ENCODE results near the gene TAB3.
"Not testable (repeated sequence)": the region's sequence is repeated elsewhere in the genome, so short reads cannot be mapped to it uniquely, and the experiment has no call there.

The TAB3 gene

GRCh38 chrX:30816079-30816478, 73.0 kb downstream of the TAB3 start:
- DNase-seq (ENCODE audit: low spot score): no peak

GRCh38 chrX:30814978-30815377, 74.1 kb downstream of the TAB3 start:
- DNase-seq (ENCODE audit: low spot score): no peak

GRCh38 chrX:30812326-30812725, 76.7 kb downstream of the TAB3 start:
- DNase-seq (ENCODE audit: low spot score): no peak

- no peak for DNase-seq (ENCODE audit: low spot score)
Measured at GRCh38 chrX:30806187-30806728, 82.8 kb downstream of the TAB3 start.

DNA sequence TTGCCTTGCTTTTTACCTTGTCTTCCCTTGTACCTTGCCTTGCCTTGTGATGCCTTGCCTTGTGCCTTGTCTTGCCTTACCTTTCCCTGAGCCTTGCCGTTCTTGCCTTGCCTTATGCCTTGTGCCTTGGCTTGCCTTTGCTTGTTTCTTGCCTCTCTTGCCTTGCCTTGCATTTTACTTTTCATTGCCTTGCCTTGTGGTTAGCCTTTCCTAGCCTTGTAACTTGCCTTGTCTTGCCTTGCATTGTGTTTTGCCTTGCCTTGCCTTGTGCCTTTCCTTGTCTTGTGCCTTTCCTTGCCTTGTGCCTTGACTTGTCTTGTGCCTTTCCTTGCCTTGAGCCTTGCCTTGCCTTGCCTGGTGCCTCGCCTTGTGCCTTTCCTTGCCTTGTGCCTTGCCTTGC, 84.6 kb downstream of the TAB3 start:
- DNase-seq (ENCODE audit: low spot score): no peak

DNA sequence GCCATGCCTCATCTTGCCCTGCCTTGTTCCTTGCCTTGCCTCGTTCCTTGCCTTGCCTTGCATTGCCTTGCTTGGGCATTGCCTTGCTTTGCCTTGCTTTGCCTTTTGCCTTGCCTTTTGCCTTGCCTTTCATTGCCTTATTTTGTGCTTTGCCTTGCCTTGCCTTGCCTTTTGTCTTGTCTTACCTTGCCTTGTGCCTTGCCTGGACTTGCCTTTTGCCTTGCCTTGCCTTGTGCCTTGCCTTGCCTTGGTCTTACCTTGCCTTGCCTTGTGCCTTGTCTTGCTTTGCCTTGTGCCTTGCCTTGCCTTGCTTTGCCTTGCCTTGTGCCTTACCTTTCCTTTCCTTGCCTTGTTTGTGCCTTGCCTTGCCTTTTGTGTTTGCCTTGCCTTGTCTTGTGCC, 88.2 kb downstream of the TAB3 start:
- DNase-seq (ENCODE audit: low spot score): no peak

- DNase-seq (ENCODE audit: low spot score): no peak
Measured at GRCh38 chrX:30799327-30799726, 89.7 kb downstream of the TAB3 start.

DNA sequence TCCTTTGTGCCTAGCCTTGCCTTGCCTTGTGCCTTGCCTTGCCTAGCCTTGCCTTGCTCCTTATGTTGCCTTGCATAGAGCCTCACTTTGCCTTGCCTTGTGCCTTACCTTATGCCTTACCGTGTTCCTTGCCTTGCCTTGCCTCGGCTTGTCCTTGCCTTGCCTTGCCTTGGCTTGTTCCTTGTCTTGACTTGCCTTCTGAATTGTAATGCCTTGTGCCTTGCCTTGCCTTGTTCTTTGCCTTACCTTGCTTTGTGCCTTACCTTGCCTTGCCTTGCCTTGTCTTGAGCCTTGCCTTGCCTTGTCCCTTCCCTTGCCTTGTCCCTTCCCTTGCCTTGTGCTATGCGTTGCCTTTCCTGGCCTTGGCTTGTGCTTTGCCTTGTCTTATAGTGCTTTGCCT, 90.2 kb downstream of the TAB3 start:
- no peak for DNase-seq (ENCODE audit: low spot score)

GRCh38 chrX:30797301-30797700, 91.8 kb downstream of the TAB3 start:
- not testable (repeated sequence) for DNase-seq (ENCODE audit: low spot score)

DNA sequence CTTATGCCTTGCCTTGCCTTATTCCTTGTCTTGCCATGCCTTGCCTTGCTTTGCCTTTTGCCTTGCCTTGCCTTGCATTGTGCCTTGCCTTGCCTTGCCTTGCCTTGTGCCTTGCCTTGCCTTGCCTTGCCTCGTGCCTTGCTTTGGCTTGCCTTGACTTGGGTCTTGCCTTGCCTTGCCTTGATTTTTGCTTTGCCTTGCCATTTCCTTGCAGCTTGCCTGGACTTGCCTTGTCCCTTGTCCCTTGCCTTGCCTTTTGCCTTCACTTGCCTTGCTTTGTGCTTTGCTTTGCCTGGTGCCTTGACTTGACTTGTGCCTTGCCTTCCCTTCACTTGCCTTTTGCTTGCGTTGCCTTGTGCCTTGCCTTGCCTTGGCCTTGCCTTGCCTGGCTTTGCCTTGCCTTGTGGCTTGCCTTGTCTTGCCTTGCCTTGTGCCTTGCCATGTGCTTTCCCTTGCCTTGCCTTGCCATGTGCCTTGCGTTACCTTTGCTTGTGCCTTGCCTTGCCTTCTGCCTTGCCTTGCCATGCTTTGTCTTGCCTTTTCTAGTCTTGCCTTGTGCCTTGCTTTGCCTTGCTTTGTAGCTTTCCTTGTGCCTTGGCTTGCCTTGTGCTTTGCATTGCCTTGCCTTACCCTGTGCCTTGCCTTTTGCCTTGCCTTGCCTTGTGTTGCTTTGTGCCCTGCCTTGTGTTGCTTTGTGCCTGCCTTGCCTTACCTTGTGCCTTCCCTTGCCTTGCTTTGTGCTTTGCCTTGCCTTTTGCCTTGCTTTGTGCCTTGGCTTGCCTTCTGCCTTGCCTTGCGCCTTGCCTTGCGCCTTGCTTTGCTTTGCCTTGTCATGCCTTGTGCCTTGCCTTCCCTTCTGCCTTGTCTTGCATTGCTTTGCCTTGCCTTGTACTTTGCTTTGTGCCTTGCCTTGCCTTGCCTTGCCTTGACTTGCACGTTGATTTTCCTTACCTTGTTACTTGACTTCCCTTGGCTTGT, 92.8 kb downstream of the TAB3 start:
- no peak for DNase-seq (ENCODE audit: low spot score)

DNA sequence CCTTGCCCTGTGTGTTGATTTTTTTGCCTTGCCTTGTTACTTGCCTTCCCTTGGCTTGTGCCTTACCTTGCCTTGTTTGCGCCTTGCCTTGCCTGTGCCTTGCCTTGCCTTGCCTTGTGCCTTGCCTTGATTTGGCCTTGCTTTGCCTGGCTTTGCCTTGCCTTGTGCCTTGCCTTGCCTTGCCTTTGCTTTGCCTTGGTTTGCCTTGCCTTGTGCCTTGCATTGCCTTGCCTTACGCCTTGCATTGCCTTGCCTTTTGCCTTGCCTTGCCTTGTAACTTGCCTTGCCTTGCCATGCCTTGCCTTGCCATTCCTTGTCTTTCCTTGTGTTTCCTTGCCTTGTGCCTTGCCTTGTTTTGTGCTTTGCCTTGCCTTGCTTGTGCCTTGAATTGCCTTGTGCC, 94.6 kb downstream of the TAB3 start:
- DNase-seq (ENCODE audit: low spot score): no peak

DNA sequence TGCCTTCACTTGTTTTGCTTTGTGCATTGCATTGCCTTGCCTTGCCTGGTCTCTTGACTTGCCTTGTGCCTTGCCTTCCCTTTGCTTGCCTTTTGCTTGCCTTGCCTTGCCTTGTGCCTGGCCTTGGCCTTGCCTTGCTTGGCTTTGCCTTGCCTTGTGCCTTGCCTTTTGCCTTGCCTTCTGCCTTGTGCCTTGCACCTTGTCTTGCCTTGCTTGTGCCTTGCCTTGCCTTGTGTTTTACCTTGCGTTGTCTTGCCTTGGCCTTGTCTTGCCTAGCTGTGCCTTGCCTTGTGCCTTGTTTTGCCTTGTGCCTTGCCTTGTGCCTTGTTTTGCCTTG, 95.3 kb downstream of the TAB3 start:
- DNase-seq (ENCODE audit: low spot score): no peak

GRCh38 chrX:30793075-30793766, 95.8 kb downstream of the TAB3 start:
- DNase-seq (ENCODE audit: low spot score): no peak

GRCh38 chrX:30791296-30792278, 97.5 kb downstream of the TAB3 start:
- no peak for DNase-seq (ENCODE audit: low spot score)

DNA sequence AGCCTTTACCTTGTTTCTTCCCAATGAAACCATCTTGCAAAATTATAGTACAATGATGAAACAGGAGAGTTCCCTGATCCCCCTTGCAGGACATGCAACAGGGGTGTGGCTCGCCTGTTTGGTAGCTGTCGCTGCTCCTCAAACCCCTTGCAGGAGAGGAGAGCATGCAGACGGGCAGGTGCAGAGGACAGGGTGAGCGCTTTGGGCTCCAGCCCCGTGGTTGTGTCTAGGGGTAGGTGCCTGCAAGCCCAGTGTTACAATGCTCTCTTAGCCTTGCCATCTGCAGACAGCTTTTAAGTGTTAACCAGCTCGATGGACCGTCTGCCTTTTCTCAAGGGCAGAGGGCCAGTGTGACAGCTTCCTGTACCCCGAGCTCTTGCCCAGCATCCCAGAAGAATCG, 102.0 kb downstream of the TAB3 start:
- no peak for DNase-seq (ENCODE audit: low spot score)

- DNase-seq (ENCODE audit: low spot score): no peak
Measured at GRCh38 chrX:30786374-30786773, 102.7 kb downstream of the TAB3 start.

DNA sequence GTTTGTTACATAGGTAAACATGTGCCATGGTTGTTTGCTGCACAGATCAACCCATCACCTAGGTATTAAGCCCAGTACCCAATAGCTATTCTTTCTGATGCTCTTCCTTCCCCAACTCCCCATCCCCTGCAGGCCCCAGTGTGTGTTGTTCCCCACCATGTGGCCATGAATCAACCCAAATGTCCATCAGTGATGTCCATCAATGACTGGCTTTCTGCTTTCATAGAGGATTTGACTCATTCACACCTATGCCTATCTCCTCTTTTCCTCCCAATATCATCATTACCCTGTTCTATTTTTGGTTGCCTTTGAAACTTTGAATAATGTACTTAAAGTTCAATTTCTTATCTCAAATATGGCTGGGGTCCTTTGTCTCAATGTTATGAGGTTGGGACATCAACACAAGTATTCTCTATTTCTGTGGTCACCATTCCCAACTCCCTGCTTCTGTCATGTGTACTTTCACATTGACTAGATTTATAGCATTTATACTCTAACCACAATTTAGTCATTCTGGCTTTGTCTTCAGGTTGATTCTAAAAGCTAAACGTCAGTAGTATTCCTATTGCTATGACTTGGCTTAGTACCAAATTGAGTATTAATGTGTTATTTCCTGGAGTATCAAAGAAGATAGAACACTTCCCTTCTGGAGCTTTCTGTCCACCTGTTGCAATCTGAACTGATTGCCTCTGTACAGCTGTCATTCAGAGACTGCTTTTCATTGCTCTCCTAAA, 107.2 kb downstream of the TAB3 start:
- no peak for DNase-seq (ENCODE audit: low spot score)

- DNase-seq (ENCODE audit: low spot score): no peak
Measured at GRCh38 chrX:30779453-30780030, 109.5 kb downstream of the TAB3 start.

DNA sequence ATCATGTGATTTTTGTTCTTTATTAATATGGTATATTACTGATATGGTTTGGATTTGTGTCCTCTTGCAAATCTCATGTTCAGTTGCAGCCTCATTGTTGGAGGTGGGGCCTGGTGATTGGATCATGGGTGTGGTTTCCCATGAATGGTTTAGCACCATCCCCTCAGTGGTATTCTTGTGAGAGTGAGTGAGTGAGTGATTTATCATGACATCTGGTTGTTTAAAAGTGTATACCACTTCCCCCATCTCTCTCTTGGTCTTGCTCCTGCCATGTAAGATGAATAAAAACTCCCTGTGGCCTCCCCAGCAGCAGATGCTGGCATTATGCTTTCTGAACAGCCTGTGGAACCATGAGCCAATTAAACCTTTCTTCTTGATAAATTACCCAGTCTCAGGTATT, 111.5 kb downstream of the TAB3 start:
- DNase-seq (ENCODE audit: low spot score): no peak
